Gastrocnemius medialis (tissue), 4 donors: Measurements from ENCODE around the gene ZNF207.

Experiments
- POLR2A ChIP-seq, 2 donors: fragments of 450-650 bp; IDR thresholded peaks; one replicate each; pipeline ENCODE4 v1.6.1; 2017; ENCODE audit warnings: antibody characterized with exemption in 2 of 2, mild to moderate bottlenecking in 2 of 2, moderate library complexity in 2 of 2
- TF ChIP-seq, protein P1 (sequence below), 5 experiments: fragments of 450-650 bp in 3 of 5; fragments of 200-600 bp in 2 of 5; sonication (generic) in 2 of 5; IDR thresholded peaks in 4 of 5; conservative IDR thresholded peaks in 1 of 5; 1 replicate in 4 of 5; 2 replicates in 1 of 5; pipeline ENCODE4 v1.5.1; 2016 to 2019; ENCODE audit warnings: antibody characterized with exemption in 5 of 5, mild to moderate bottlenecking in 3 of 5, moderate library complexity in 3 of 5

DNA sequence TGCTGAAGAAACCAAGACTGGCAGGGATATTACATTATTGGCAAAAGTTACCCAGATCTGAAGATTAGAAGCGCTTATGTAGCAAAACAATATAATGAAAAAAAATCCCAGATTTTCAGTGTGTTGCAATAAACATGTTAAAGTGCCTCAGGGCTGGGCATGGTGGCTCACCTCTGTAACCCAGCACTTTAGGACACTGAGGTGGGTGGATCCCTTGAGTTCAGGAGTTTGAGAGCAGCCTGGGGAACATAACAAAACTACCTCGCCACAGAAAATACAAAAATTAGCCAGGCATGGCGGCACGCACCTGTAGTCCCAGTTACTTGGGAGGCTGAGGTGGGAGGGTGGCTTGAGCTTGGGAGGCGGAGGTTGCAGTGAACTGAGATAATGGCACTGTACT is 6.8 kb downstream of the ZNF207 start:
- TF ChIP-seq, protein P1, sequence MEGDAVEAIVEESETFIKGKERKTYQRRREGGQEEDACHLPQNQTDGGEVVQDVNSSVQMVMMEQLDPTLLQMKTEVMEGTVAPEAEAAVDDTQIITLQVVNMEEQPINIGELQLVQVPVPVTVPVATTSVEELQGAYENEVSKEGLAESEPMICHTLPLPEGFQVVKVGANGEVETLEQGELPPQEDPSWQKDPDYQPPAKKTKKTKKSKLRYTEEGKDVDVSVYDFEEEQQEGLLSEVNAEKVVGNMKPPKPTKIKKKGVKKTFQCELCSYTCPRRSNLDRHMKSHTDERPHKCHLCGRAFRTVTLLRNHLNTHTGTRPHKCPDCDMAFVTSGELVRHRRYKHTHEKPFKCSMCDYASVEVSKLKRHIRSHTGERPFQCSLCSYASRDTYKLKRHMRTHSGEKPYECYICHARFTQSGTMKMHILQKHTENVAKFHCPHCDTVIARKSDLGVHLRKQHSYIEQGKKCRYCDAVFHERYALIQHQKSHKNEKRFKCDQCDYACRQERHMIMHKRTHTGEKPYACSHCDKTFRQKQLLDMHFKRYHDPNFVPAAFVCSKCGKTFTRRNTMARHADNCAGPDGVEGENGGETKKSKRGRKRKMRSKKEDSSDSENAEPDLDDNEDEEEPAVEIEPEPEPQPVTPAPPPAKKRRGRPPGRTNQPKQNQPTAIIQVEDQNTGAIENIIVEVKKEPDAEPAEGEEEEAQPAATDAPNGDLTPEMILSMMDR (IDR thresholded peaks at IDR 0.05 in 4 of 5, conservative IDR thresholded peaks at IDR 0.05 in 1 of 5): no peak
- no peak for TF ChIP-seq POLR2A (IDR thresholded peaks at IDR 0.05)
